Thyroid gland (tissue), 4 donors: ENCODE data around the gene SRP68. TPM values are rescaled to one million over a fixed set of nuclear protein-coding genes. Genes with fewer than 3 reads are reported as not detected.

ENCODE experiments used
- DNase-seq, 2 donors: peaks; one replicate each; pipeline ENCODE4 v3.0.0-alpha.2; 2019
- H3K27ac ChIP-seq, 3 donors: fragments of 200-600 bp; sonication (generic); 1 replicate in 2 of 3; 2 replicates in 1 of 3; pipeline ENCODE4 v1.5.1; 2016 to 2019; ENCODE audit warnings: mild to moderate bottlenecking in 1 of 3, moderate library complexity in 1 of 3
- H3K27me3 ChIP-seq: fragments of 200-600 bp; sonication (generic); one replicate; pipeline ENCODE4 v1.5.1; 2019
- H3K36me3 ChIP-seq, 2 donors: fragments of 200-600 bp; sonication (generic); one replicate each; pipeline ENCODE4 v1.5.1; 2016 to 2019
- H3K4me1 ChIP-seq, 2 donors: fragments of 200-600 bp; sonication (generic); one replicate each; pipeline ENCODE4 v1.5.1; 2017 to 2019
- H3K4me3 ChIP-seq, 3 donors: fragments of 200-600 bp; sonication (generic); replicated peaks in 1 of 3; 1 replicate in 2 of 3; 2 replicates in 1 of 3; pipeline ENCODE4 v1.5.1; 2016; ENCODE audit warnings: mild to moderate bottlenecking in 1 of 3
- H3K9me3 ChIP-seq: fragments of 200-600 bp; sonication (generic); one replicate; pipeline ENCODE4 v1.5.1; 2017
- POLR2A ChIP-seq, 2 donors: fragments of 450-650 bp; IDR thresholded peaks; one replicate each; pipeline ENCODE4 v1.6.1; 2017; ENCODE audit warnings: antibody characterized with exemption in 2 of 2, mild to moderate bottlenecking in 2 of 2, moderate library complexity in 1 of 2
- WGBS, 2 donors: methylation state at CpG; one replicate each; pipeline ENCODE4 v1.1.5; 2017; 5-methylcytosine and 5-hydroxymethylcytosine counted together
- intact Hi-C: fragments of 100-400 bp; cut with DNase I; formaldehyde crosslinking; loops from one replicate; pipeline ENCODE4 v1.15.1; 2023
- total RNA-seq, 4 donors: library from RNA; depleted of rRNA; stranded (reverse); fragments of >200 nt; gene quantifications; one replicate each; pipeline ENCODE4 v1.2.3, GENCODE V29; 2016
- TF ChIP-seq, protein P1 (sequence below), 6 experiments: fragments of 200-600 bp in 3 of 6; fragments of 450-650 bp in 3 of 6; sonication (generic) in 3 of 6; IDR thresholded peaks; one replicate each; pipeline ENCODE4 v1.5.1; 2016 to 2019; ENCODE audit warnings: antibody characterized with exemption in 6 of 6, mild to moderate bottlenecking in 2 of 6, inconsistent platforms in 1 of 6, moderate library complexity in 1 of 6

The SRP68 gene
- total RNA-seq, 4 donors from 2014 or later = 48.2 to 67.0 (median 54.5) TPM

DNA sequence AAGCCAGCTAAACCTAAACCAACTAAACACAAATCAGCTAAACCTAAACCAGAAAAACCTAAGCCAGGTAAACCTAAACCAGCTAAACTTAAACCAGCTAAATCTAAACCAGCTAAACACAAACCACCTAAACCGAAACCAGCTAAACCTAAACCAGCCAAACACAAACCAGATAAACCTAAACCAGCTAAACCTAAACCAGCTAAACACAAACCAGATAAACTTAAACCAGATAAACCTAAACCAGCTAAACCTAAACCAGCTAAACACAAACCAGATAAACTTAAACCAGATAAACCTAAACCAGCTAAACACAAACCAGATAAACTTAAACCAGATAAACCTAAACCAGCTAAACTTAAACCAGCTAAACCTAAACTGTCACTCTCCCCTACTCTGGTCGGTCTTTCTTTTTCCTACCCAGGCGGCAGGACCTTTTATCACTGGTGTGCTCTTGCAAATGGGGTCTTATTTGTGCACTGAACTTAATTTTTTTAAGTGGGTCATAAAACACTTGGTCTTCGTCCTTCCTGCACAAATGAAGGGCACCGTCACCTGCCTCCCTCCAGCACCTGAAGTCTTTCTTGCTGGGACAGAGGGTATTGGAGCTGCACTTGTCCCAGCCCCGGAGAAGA lies 52.4 kb downstream of the SRP68 start:
- intact Hi-C loops = no loop called here

DNA sequence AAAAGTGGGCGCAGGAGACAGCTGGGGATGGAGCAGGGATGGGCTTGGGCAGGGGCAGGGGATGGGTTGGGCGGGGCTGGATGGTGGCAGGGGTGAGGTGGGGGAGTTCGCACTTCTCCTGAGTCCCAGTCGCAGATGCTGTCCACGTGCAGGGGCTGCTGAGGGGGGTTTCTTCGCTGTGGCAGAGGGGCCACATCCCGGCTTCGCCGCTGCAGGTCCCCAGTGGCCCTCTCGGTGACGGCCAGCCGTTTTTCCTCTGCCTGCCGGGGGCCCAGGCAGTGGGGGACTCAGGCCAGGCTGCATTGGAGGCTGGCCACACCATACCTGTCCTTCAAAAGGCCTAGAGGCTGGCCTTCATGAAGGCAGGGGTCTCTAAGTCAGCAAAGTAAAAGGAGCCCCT lies 53.5 kb downstream of the SRP68 start:
- no peaks in the 10 kb centered on the region for H3K27me3 ChIP-seq
- H3K9me3 ChIP-seq = no peaks in the 10 kb centered on the region
- H3K4me1 ChIP-seq = no peaks in the 10 kb centered on the region
- H3K36me3 ChIP-seq = peaks cover 0 to 5% of the 10 kb centered on the region in 2 donors
- H3K27ac ChIP-seq = no peak overlapping the region
- 82 to 89% methylated on average over 13 of the region's 13 CpGs for WGBS, 2 donors
- DNase-seq = no peak
- intact Hi-C loops = no loop called here
- TF ChIP-seq POLR2A (IDR thresholded peaks at IDR 0.05) = no peak
- TF ChIP-seq, protein P1, sequence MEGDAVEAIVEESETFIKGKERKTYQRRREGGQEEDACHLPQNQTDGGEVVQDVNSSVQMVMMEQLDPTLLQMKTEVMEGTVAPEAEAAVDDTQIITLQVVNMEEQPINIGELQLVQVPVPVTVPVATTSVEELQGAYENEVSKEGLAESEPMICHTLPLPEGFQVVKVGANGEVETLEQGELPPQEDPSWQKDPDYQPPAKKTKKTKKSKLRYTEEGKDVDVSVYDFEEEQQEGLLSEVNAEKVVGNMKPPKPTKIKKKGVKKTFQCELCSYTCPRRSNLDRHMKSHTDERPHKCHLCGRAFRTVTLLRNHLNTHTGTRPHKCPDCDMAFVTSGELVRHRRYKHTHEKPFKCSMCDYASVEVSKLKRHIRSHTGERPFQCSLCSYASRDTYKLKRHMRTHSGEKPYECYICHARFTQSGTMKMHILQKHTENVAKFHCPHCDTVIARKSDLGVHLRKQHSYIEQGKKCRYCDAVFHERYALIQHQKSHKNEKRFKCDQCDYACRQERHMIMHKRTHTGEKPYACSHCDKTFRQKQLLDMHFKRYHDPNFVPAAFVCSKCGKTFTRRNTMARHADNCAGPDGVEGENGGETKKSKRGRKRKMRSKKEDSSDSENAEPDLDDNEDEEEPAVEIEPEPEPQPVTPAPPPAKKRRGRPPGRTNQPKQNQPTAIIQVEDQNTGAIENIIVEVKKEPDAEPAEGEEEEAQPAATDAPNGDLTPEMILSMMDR (IDR thresholded peaks at IDR 0.05) = no peak
- H3K4me3 ChIP-seq = no peak overlapping the region

More for the DNA sequence above, 52.4 kb downstream of the SRP68 start:
- Histone ChIP-seq H3K4me3 (no peak overlapping the region), H3K36me3 (peaks cover 0 to 5% of the 10 kb centered on the region in 2 donors), H3K9me3 (no peaks in the 10 kb centered on the region), H3K4me1 (no peaks in the 10 kb centered on the region), H3K27ac (no peak overlapping the region), H3K27me3 (no peaks in the 10 kb centered on the region)
- 85% methylated on average over 6 of the region's 6 CpGs for WGBS, 2 donors
- TF ChIP-seq POLR2A (IDR thresholded peaks at IDR 0.05) = no peak
- TF ChIP-seq, protein P1 (IDR thresholded peaks at IDR 0.05) = no peak
- DNase-seq = no peak

DNA sequence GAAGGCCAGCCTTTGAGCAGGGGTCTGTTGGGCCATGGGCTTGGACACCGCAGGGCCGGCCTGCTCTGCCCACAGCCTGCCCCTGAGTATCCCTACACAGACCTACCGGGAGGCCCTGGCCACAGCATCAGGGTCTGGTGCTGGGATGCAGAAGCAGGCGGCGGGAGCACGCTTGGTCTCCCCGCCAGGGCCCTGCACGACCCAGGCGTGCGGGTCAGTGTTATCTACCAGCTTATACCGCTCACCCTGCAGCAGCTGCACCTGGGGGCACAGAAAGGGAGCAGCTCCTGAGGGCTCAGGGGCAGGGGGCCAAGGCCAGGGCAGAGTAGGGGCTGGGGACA lies 54.0 kb downstream of the SRP68 start:
- no peak for DNase-seq
- intact Hi-C loops = no loop called here
- H3K9me3 ChIP-seq = no peaks in the 10 kb centered on the region
- 92 to 98% methylated on average over 9 to 11 of the region's 11 CpGs for WGBS, 2 donors
- no peak for TF ChIP-seq POLR2A (IDR thresholded peaks at IDR 0.05)
- TF ChIP-seq, protein P1 (IDR thresholded peaks at IDR 0.05) = no peak
- peaks cover 0 to 5% of the 10 kb centered on the region in 2 donors for H3K36me3 ChIP-seq
- H3K4me1 ChIP-seq = no peaks in the 10 kb centered on the region
- no peak overlapping the region for H3K4me3 ChIP-seq
- no peaks in the 10 kb centered on the region for H3K27me3 ChIP-seq
- no peak overlapping the region for H3K27ac ChIP-seq

DNA sequence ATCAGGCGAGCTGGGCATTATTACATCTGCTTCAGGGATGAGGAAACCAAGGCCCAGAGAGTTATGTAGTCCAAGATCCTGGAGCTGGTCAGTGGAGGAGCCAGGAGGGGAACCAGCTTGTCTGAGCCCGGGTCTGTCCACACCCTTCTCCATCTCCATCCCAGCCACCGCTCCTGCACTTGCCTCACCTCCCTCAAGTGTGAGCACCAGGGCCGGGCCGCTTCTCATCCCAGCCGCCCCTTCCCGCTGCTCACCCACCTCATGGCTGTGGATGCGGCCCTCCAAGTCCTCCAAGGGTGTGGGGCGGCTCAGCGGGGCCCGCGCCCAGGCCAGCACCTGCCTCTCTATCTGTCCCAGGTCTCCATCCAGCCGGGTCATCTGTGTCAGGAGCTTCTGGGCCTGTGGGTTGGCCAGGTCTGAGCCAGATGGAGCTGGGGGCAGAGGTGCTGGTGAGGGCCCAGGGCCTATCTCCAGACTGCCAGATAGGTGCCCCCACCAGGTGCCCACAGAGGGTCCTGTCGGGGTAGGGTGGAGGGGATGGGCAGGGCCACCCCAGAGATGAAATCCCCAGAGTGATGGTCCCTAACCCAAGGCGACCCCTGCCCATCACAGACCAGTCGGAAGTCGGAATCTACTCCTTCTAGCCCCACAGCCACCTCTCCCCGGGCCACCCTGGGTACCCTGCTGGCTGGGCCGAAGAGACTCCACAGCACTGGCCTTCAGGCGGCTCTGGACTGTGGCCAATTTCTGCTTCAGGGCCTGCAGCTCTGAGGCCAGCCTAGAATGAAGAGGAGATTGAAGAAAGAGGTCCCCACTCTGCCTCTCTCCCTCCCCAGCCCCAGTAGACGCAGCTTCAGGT lies 54.6 kb downstream of the SRP68 start:
- Histone ChIP-seq H3K27ac (no peak overlapping the region), H3K9me3 (no peaks in the 10 kb centered on the region), H3K27me3 (no peaks in the 10 kb centered on the region), H3K4me1 (no peaks in the 10 kb centered on the region), H3K36me3 (peaks cover 0 to 2% of the 10 kb centered on the region in 2 donors), H3K4me3 (no peak overlapping the region)
- no peak for DNase-seq
- intact Hi-C loops = no loop called here
- no peak for TF ChIP-seq POLR2A (IDR thresholded peaks at IDR 0.05)
- TF ChIP-seq, protein P1 (IDR thresholded peaks at IDR 0.05) = no peak
- WGBS, 2 donors = 93% methylated on average over 20 to 21 of the region's 21 CpGs

DNA sequence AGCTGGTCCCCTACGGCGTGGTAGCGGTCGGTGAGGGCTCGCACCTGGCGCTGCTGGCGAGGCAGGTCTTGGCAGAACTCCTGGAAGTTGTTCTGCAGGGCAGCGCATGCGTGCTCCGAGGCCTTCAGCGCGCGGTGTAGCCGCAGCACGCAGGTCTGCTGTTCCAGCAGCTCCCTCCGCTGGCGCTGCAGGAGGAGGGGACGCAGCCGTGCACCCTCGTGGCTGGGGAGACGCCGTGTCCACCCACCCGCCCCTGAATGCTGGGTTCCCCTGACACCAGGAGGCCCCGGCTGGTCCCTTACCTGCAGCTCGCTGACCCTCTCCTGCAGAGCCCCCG lies 57.4 kb downstream of the SRP68 start:
- Histone ChIP-seq H3K9me3 (no peaks in the 10 kb centered on the region), H3K4me1 (no peaks in the 10 kb centered on the region), H3K4me3 (no peak overlapping the region), H3K27me3 (no peaks in the 10 kb centered on the region), H3K27ac (no peak overlapping the region), H3K36me3 (peaks cover 0 to 6% of the 10 kb centered on the region in 2 donors)
- 82% methylated on average over 17 of the region's 26 CpGs; no CpG with 5 or more reads in 1 of the 2 donors for WGBS, 2 donors
- no peak for DNase-seq
- no peak for TF ChIP-seq POLR2A (IDR thresholded peaks at IDR 0.05)
- TF ChIP-seq, protein P1 (IDR thresholded peaks at IDR 0.05) = no peak
- intact Hi-C loops = no loop called here
